Measurements from ENCODE around the gene CCT8. TPM values are rescaled to one million over a fixed set of nuclear protein-coding genes. Genes with fewer than 3 reads are reported as not detected.

CCT8 gene
- total RNA-seq, 4 donors from 2014 or later: 91.8 to 119 (median 99.1) TPM

DNA sequence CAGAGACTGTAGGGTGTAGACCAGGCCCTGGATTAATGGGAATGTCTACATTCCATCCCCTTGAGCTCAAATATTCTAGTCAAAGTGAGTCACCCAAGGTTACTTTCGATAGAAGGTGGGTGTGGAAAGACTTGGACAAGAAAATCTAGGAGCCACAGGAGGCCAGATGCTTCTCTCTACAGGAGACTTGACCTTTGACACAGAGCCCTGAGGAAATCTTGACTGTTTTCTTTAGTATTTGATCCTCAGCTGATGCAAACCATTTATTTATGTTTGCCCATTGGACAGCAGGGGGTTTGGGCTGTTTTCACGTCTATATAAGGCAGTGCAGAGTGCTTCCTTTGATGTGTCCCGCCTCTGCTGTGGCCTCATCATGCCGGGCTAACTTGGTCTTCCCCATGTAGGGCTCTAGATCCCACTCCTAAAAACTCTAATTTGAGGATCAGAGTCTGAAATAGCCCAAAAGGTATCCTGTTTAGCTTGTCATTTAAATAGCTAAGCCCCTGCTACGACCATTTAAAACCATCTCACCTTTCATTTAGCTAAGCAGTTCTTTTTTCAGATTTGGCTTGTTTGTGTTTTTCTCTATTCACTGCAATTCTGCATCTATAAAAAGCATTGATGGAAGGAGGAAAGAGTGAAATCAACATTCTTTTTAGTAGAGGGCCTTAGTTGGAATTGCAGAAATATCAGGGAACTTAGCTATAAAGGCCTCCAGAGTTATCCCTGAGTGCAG is 41.5 kb upstream of the CCT8 start:
- H3K36me3 ChIP-seq: no peaks in the 10 kb centered on the region
- in situ Hi-C loops (cut with MboI; ENCODE audit: low sequenced_read_pairs in 4 of 4) (no loop called here), intact Hi-C loops (cut with DNase I; ENCODE audit: low total_unique reads) (no loop called here)
- peaks cover 4 to 7% of the 10 kb centered on the region in 2 donors for H3K4me1 ChIP-seq
- no peak for DNase-seq
- H3K9me3 ChIP-seq: no peaks in the 10 kb centered on the region
- no peak overlapping the region for H3K27ac ChIP-seq
- H3K27me3 ChIP-seq: no peaks in the 10 kb centered on the region
- no peak overlapping the region for H3K4me3 ChIP-seq
- no peak for TF ChIP-seq POLR2A (IDR thresholded peaks at IDR 0.05)
- TF ChIP-seq, protein P1, sequence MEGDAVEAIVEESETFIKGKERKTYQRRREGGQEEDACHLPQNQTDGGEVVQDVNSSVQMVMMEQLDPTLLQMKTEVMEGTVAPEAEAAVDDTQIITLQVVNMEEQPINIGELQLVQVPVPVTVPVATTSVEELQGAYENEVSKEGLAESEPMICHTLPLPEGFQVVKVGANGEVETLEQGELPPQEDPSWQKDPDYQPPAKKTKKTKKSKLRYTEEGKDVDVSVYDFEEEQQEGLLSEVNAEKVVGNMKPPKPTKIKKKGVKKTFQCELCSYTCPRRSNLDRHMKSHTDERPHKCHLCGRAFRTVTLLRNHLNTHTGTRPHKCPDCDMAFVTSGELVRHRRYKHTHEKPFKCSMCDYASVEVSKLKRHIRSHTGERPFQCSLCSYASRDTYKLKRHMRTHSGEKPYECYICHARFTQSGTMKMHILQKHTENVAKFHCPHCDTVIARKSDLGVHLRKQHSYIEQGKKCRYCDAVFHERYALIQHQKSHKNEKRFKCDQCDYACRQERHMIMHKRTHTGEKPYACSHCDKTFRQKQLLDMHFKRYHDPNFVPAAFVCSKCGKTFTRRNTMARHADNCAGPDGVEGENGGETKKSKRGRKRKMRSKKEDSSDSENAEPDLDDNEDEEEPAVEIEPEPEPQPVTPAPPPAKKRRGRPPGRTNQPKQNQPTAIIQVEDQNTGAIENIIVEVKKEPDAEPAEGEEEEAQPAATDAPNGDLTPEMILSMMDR (IDR thresholded peaks at IDR 0.05 in 4 of 5, conservative IDR thresholded peaks at IDR 0.05 in 1 of 5): no peak
- no peak for ATAC-seq

DNA sequence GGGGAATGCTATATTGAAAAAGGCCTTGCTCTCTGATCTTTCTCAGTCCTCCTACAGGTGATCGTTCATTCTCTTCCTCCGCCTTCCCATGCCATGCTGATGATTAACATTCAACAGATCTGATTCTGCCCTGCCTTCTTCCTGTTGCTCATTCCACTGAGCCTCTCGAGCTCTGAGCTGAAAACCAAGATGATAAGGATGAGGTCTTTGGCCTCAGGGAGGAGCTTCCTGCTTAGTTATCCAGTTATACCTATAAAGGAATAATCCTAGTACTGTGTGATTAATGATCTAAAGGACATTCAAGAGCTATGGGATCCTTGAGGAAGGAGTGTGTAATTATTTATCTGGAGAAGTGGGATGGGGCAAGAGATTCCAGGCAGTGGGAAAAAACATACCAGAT is 31.8 kb upstream of the CCT8 start:
- in situ Hi-C loops (cut with MboI; ENCODE audit: low sequenced_read_pairs in 4 of 4) (no loop called here), intact Hi-C loops (cut with DNase I; ENCODE audit: low total_unique reads) (loop anchor here (2.0 kb wide), 1 partner anchor 24 kb away; no protein-coding TSS in a partner anchor)

DNA sequence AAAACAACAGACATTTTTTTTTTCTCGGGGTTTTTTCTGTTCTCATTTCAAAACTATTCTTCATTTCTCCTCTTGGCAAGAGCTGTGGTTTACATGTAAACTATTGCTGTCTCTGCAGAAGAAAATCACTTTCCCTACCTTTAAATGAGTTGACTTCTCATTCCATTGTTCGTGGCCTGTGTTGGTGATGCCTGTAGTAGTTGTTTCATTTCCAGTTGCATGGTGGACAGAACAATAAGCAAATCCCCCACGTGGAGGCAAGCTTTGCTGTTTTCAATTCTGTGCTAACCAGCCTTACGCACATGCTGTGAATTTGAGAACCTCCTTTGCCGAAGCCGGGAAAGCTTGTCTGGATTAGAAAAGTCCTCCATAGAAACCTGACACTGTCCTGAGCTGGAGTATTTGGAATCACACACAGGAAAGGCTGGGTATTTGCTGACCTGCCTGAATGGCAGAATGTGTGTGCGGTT is 30.8 kb upstream of the CCT8 start:
- in situ Hi-C loops (cut with MboI; ENCODE audit: low sequenced_read_pairs in 4 of 4) (no loop called here), intact Hi-C loops (cut with DNase I; ENCODE audit: low total_unique reads) (loop anchor here (1.0 to 5.0 kb wide), 3 partner anchors 25 to 53 kb away; no protein-coding TSS in a partner anchor)

More for the DNA sequence above, 31.8 kb upstream of the CCT8 start:
- no peak overlapping the region for H3K27ac ChIP-seq
- no peaks in the 10 kb centered on the region for H3K27me3 ChIP-seq
- no peaks in the 10 kb centered on the region for H3K36me3 ChIP-seq
- no peaks in the 10 kb centered on the region for H3K9me3 ChIP-seq
- DNase-seq: no peak
- no peak for ATAC-seq
- peaks cover 11 to 13% of the 10 kb centered on the region in 2 donors for H3K4me1 ChIP-seq
- TF ChIP-seq, protein P1 (IDR thresholded peaks at IDR 0.05 in 4 of 5, conservative IDR thresholded peaks at IDR 0.05 in 1 of 5): no peak
- no peak for TF ChIP-seq POLR2A (IDR thresholded peaks at IDR 0.05)
- H3K4me3 ChIP-seq: no peak overlapping the region

DNA sequence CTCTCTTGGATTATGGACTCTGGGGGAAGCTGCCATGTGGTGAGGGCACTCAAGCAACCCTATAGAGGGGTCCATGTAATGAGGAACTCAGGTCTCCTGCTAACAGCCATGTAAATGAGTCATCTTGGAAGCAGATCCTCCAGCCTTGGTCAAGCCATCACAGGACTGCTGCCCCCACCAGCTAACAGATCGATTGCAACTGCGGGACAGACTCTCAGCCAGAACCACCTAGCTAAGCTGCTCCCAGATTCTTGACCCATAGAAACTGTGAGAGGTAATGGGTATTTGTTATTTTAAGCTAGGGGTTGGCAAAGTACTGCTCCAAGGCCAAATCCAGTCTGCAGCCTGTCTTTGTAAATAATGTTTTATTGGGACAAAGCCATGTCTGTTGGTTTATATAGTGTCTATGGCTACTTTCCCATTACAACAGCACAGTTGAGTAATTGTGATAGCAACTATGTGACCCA is 29.4 kb upstream of the CCT8 start:
- Histone ChIP-seq H3K9me3 (no peaks in the 10 kb centered on the region), H3K27ac (no peak overlapping the region), H3K36me3 (no peaks in the 10 kb centered on the region), H3K27me3 (no peaks in the 10 kb centered on the region), H3K4me1 (peaks cover 11 to 13% of the 10 kb centered on the region in 2 donors), H3K4me3 (no peak overlapping the region)
- DNase-seq: no peak
- intact Hi-C loops (cut with DNase I; ENCODE audit: low total_unique reads): loop anchor here (5.0 kb wide), 1 partner anchor 54 kb away; no protein-coding TSS in a partner anchor
- no peak for TF ChIP-seq POLR2A (IDR thresholded peaks at IDR 0.05)
- TF ChIP-seq, protein P1 (IDR thresholded peaks at IDR 0.05 in 4 of 5, conservative IDR thresholded peaks at IDR 0.05 in 1 of 5): no peak
- in situ Hi-C loops (cut with MboI; ENCODE audit: low sequenced_read_pairs in 4 of 4): no loop called here
- ATAC-seq: no peak

More for the DNA sequence above, 30.8 kb upstream of the CCT8 start:
- Histone ChIP-seq H3K4me3 (no peak overlapping the region), H3K9me3 (no peaks in the 10 kb centered on the region), H3K4me1 (peaks cover 11 to 13% of the 10 kb centered on the region in 2 donors), H3K36me3 (no peaks in the 10 kb centered on the region), H3K27ac (peak overlapping the region; percentile 2 to 44 (median 20)), H3K27me3 (no peaks in the 10 kb centered on the region)
- ATAC-seq: peak; percentile 93 to 96
- peak; percentile 17 to 53 for DNase-seq
- TF ChIP-seq, protein P1 (IDR thresholded peaks at IDR 0.05 in 4 of 5, conservative IDR thresholded peaks at IDR 0.05 in 1 of 5): peak in 1 of 5 experiments; percentile 27
- no peak for TF ChIP-seq POLR2A (IDR thresholded peaks at IDR 0.05)

Data from gastrocnemius medialis (tissue), 4 donors.